COLO829 (cell line): ENCODE results near the gene SCYL1.

Source experiments
- DNase-seq: peaks from one replicate; pipeline ENCODE4 v3.0.0; 2012; ENCODE audit warnings: low spot score

Gene SCYL1

GRCh38 chr11:65524741-65525545, at the start of gene SCYL1:
TSS of gene SCYL1 (plus strand) at chr11:65525083. CDS start at chr11:65525154, 71 bp downstream.
- DNase-seq, result peak; percentile 81

DNA sequence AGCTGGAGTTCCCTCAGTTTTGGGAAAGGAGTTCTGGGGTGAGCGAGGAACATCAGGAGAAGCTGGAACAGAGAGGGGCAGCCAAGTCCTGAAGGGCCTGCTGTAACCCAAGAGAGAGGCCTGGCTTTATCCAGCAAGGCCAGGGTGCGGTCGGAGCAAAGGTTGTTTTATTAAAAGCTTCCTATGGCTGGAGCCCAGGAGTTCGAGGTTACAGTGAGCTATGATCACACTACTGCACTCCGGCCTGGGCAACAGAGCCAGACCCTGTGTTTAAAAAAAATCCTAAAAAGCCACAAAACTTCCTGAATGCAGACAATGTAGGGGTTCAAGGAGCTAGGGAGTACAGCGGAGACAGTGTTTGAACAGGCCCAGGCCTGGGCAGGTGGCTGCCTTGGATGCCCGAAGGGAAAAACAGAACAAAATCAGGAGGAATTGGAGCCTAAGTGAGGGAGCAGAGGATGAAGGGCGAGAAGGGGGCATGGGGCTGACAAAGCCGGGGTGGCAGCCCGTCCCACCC, 48.2 kb upstream of the SCYL1 start:
- no peak for DNase-seq

- DNase-seq, result peak; percentile 86
Measured at GRCh38 chr11:65477149-65477965, 47.5 kb upstream of the SCYL1 start.

DNA sequence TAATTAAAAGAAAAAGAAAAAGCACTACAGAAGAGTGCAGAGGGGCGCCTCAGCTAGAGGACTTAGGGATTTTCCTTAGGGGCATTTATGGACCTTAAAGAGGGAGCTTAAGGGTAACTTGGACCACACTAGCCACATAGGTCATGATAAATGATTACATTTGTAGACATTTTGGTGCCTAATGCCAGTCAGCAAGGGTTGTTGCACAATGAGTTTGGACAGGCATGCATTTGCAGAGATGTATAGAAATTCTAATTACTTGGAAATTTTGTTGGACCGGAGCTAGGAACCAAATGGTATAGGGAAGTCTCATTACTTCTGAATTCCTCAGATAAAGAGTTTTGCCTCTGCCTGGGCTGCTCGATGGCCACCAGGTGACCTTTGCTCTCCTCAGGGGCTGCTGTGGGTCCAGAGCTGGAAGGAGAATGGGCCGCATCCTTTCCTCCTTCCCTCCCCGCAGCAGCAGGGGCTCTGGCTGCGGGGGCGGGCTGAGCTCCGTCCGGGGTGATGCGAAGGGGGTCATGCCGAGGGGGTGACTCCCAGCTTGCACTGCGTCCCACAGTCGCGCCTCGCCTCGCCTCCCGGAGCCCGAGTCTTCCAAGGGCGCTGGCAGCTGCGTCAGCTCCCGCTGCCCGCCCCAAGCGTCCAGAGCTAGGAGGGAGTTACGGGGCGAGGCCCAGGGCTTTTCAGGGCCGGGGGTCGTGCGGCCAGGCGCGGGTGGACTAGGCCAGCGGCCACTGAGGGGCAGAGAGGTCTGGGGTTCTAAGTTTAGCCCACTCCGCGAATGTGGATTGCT, 46.3 kb upstream of the SCYL1 start:
- no peak for DNase-seq

DNA sequence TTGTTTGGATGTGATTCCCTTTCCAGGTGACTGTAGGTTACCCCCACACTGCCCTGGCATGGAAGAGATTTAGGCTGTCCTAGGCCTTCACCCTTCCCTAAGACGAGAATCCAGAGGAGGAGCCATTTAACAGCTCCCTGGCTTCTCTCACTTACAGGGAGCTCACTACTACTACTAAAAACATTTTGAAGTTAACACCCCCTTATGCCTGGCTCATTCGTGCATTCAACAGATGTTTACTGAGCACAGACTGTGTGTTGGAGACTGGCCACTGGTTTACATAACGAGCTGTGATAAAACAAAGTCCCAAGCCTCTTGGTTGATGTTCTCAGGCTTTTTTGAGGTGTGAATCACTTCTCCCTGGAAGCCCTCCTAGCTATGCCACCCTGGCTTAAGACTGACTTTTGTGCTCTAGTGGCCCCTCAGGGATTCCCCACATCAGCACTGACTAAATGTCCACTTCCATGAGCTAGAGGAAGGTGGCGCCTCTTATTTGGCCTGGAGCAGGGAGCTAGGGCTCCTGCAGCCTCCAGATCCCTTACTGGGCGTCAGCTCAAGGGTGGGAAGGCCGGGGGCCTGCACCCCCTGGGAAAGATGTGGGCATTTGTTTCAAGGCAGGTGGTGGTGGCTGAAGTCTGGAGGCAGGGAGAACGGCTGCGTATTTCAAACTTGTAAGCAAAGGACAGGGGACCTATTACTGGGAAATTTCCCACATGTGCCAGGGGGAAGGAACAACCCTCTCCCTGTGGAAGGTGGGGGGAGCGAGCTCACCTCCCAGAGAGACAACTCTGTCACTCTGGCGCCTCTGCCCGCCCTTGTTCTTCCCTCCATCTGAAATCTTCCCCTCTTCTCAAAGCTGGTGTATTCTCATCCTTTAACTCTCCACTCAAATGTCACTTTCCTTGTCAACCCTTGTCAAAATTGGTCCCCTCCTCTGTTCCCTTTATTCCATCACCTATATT, 45.4 kb upstream of the SCYL1 start:
- no peak for DNase-seq

- no peak for DNase-seq
Measured at GRCh38 chr11:65482306-65482850, 42.5 kb upstream of the SCYL1 start.

- DNase-seq, result no peak
Measured at GRCh38 chr11:65485920-65486219, 39.0 kb upstream of the SCYL1 start.

GRCh38 chr11:65486570-65487466, 38.1 kb upstream of the SCYL1 start:
- DNase-seq, result no peak

DNA sequence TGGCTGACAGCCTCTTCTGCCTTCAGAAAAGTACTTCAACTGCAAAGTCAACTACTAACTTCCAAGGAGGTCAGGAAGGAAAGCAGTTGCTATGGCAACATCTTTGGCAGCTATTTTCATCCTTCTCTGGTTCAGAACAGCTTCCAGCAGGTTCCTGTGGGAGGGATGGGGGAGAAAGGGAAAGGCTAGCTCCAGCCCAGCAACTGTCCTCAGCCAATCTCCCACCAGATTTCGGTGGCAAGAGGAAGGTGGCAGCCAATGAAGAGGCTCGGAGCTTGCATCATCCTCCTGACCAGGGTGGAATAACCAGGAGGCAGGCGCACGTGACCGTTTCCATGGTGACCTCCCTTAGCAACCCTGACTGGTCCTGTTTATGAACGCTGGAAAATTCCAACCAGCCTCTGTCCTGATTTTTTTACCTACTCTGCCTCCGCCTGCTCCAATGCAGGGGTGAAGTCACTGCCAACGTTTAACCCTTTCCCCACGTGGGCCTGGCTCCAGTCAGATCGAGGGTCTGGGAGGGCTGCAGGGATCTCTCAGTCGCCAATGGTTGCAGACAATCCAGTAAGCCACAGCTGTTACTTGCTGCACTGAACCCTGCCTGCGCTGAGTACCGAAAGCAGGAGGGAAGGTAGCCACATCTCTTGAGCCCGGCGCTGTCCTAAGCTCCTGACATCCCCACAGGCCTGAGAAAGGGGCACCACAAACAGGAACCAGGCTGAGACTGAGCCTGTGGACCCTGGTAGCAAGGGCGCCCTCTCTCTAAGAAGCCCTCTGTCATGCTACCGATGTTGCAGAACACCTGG, 37.2 kb upstream of the SCYL1 start:
- DNase-seq, result peak; percentile 97

- no peak for DNase-seq
Measured at GRCh38 chr11:65488273-65489034, 36.4 kb upstream of the SCYL1 start.

DNA sequence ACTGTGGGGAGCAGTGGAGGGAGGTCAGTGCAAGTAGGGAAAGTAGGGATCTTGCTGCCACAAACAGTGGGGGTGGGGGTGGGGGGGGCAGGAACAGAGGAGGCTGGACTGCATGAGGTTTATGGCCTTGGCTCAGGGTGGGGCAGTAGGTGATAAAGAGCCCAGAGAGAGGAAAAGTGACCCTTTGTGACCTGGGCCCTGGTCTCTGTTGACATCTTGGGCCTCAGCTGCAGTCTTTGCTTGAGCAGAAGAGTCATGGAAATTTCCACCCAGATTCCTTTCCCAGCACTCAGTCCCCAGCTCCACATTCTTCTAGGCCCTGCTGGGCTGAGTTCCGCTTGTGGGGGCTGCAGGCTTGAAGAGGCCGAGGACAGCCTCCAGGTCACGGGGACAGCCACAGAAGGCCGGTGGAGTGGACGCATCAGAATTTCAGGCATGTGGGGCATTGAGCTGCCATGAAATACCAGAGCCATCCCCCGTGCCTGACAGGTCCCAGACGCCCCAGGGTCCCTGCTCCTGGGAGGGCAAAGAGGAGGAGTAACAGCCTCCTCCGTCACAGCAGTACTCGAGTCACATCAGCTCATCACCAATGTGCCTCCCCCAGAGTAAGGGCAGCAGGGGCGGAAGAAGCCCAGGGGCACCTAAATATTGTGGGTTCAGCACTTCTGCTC, 35.7 kb upstream of the SCYL1 start:
- DNase-seq, result no peak

GRCh38 chr11:65489706-65490320, 35.1 kb upstream of the SCYL1 start:
- DNase-seq, result no peak

- DNase-seq, result no peak
Measured at GRCh38 chr11:65491163-65491465, 33.8 kb upstream of the SCYL1 start.

GRCh38 chr11:65491614-65492386, 33.1 kb upstream of the SCYL1 start:
- no peak for DNase-seq

DNA sequence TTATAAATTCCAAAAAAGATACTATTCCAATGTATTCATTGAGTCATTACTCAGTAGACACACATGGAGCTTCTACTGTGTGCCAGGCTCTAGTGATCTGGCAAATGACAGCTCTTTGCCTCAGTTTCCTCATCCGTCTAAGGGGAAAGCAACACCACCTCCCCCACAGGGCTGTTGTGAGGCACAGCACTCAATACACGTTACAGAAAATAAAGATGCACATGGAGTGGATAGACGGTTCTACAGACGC, 32.6 kb upstream of the SCYL1 start:
- DNase-seq, result no peak

- DNase-seq, result no peak
Measured at GRCh38 chr11:65492637-65493366, 32.1 kb upstream of the SCYL1 start.
